IPS-15b (cell line): Measurements from ENCODE around the gene RTP5.

Experiments
- H3K27me3 ChIP-seq: one replicate; pipeline ENCODE4 v1.6.1; 2013; ENCODE audit warnings: low read length; ENCODE audit not compliant: control insufficient read depth, insufficient read depth
- H3K36me3 ChIP-seq: one replicate; pipeline ENCODE4 v1.6.1; 2013; ENCODE audit warnings: low read length; ENCODE audit not compliant: control insufficient read depth, insufficient read depth
- H3K4me1 ChIP-seq: one replicate; pipeline ENCODE4 v1.6.1; 2013; ENCODE audit warnings: mild to moderate bottlenecking, low read length; ENCODE audit not compliant: control insufficient read depth, insufficient read depth
- H3K4me3 ChIP-seq: one replicate; pipeline ENCODE4 v1.5.1; 2013; ENCODE audit warnings: low read depth, low read length
- H3K9ac ChIP-seq: one replicate; pipeline ENCODE4 v1.6.1; 2013; ENCODE audit warnings: low read depth, mild to moderate bottlenecking, low read length
- H3K9me3 ChIP-seq: one replicate; pipeline ENCODE4 v1.6.1; 2013; ENCODE audit warnings: mild to moderate bottlenecking, low read length; ENCODE audit not compliant: control insufficient read depth, insufficient read depth

Gene RTP5

GRCh38 chr2:241846406-241846805 is 23.1 kb upstream of the RTP5 start:
- Histone ChIP-seq H3K4me3 (no peak overlapping the region), H3K9me3 (no peaks in the 10 kb centered on the region), H3K36me3 (no peaks in the 10 kb centered on the region), H3K4me1 (no peaks in the 10 kb centered on the region), H3K9ac (no peak overlapping the region), H3K27me3 (peaks cover 7% of the 10 kb centered on the region)

- H3K36me3 ChIP-seq: no peaks in the 10 kb centered on the region
- H3K4me1 ChIP-seq: no peaks in the 10 kb centered on the region
- H3K9ac ChIP-seq: no peak overlapping the region
- H3K9me3 ChIP-seq: no peaks in the 10 kb centered on the region
- H3K4me3 ChIP-seq: no peak overlapping the region
- H3K27me3 ChIP-seq: peaks cover 7% of the 10 kb centered on the region
These were observed 20.5 kb upstream of the RTP5 start for GRCh38 chr2:241848761-241849615.

- H3K9me3 ChIP-seq: no peaks in the 10 kb centered on the region
- H3K36me3 ChIP-seq: no peaks in the 10 kb centered on the region
- H3K9ac ChIP-seq: no peak overlapping the region
- H3K27me3 ChIP-seq: peaks cover 7% of the 10 kb centered on the region
- H3K4me1 ChIP-seq: no peaks in the 10 kb centered on the region
- no peak overlapping the region for H3K4me3 ChIP-seq
These were observed 19.6 kb upstream of the RTP5 start for GRCh38 chr2:241849616-241850543.

- Histone ChIP-seq H3K9ac (no peak overlapping the region), H3K27me3 (no peaks in the 10 kb centered on the region), H3K4me3 (no peak overlapping the region), H3K9me3 (no peaks in the 10 kb centered on the region), H3K36me3 (no peaks in the 10 kb centered on the region), H3K4me1 (no peaks in the 10 kb centered on the region)
These were observed 18.8 kb upstream of the RTP5 start for GRCh38 chr2:241850544-241851324.

GRCh38 chr2:241851325-241852115 is 18.0 kb upstream of the RTP5 start:
- Histone ChIP-seq H3K4me3 (no peak overlapping the region), H3K9ac (no peak overlapping the region), H3K27me3 (no peaks in the 10 kb centered on the region), H3K36me3 (no peaks in the 10 kb centered on the region), H3K4me1 (no peaks in the 10 kb centered on the region), H3K9me3 (no peaks in the 10 kb centered on the region)

- H3K4me1 ChIP-seq: no peaks in the 10 kb centered on the region
- H3K27me3 ChIP-seq: no peaks in the 10 kb centered on the region
- H3K4me3 ChIP-seq: no peak overlapping the region
- H3K9me3 ChIP-seq: no peaks in the 10 kb centered on the region
- H3K36me3 ChIP-seq: no peaks in the 10 kb centered on the region
- no peak overlapping the region for H3K9ac ChIP-seq
These were observed 17.2 kb upstream of the RTP5 start for GRCh38 chr2:241852116-241852980.

- Histone ChIP-seq H3K9me3 (no peaks in the 10 kb centered on the region), H3K4me1 (no peaks in the 10 kb centered on the region)
These were observed 16.4 kb upstream of the RTP5 start for GRCh38 chr2:241852981-241853631.

GRCh38 chr2:241853651-241854341 is 15.7 kb upstream of the RTP5 start:
- Histone ChIP-seq H3K4me3 (no peak overlapping the region), H3K36me3 (no peaks in the 10 kb centered on the region), H3K9ac (no peak overlapping the region), H3K9me3 (no peaks in the 10 kb centered on the region), H3K4me1 (no peaks in the 10 kb centered on the region), H3K27me3 (no peaks in the 10 kb centered on the region)

More at GRCh38 chr2:241852981-241853631, 16.4 kb upstream of the RTP5 start:
- Histone ChIP-seq H3K9ac (no peak overlapping the region), H3K36me3 (no peaks in the 10 kb centered on the region), H3K27me3 (no peaks in the 10 kb centered on the region), H3K4me3 (no peak overlapping the region)

- no peaks in the 10 kb centered on the region for H3K27me3 ChIP-seq
- H3K4me1 ChIP-seq: no peaks in the 10 kb centered on the region
These were observed 14.9 kb upstream of the RTP5 start for GRCh38 chr2:241854342-241855244.

More at GRCh38 chr2:241854342-241855244, 14.9 kb upstream of the RTP5 start:
- no peaks in the 10 kb centered on the region for H3K9me3 ChIP-seq
- no peak overlapping the region for H3K4me3 ChIP-seq
- no peak overlapping the region for H3K9ac ChIP-seq
- no peaks in the 10 kb centered on the region for H3K36me3 ChIP-seq
